Transverse colon (tissue), 4 donors: ENCODE measurements around the gene RIIAD1. TPM values are rescaled to one million over a fixed set of nuclear protein-coding genes. Genes with fewer than 3 reads are reported as not detected.
"Not testable (repeated sequence)": the region's sequence is repeated elsewhere in the genome, so short reads cannot be mapped to it uniquely, and the experiment has no call there.

Experiments used
- DNase-seq: peaks from one replicate; pipeline ENCODE4 v3.0.0-alpha.2; 2019
- H3K27ac ChIP-seq, 4 donors: fragments of 200-600 bp; sonication (generic); 2 replicates each; pipeline ENCODE4 v1.5.1; 2016 to 2018; ENCODE audit warnings: inconsistent platforms in 4 of 4
- H3K27me3 ChIP-seq: fragments of 200-600 bp; sonication (generic); 2 replicates; pipeline ENCODE4 v1.5.1; 2017; ENCODE audit warnings: inconsistent platforms
- H3K36me3 ChIP-seq, 4 donors: fragments of 200-600 bp; sonication (generic); 2 replicates each; pipeline ENCODE4 v1.5.1; 2017 to 2019; ENCODE audit warnings: inconsistent platforms in 4 of 4
- H3K4me1 ChIP-seq, 4 donors: fragments of 200-600 bp; sonication (generic); 2 replicates each; pipeline ENCODE4 v1.5.1; 2017 to 2020; ENCODE audit warnings: inconsistent platforms in 4 of 4
- H3K4me3 ChIP-seq, 4 donors: fragments of 200-600 bp; sonication (generic); 1 replicate in 1 of 4; 2 replicates in 3 of 4; pipeline versions ENCODE4 v1.5.1 to v1.6.1; 2017 to 2019; ENCODE audit warnings: inconsistent platforms in 4 of 4
- H3K9me3 ChIP-seq, 2 donors: fragments of 200-600 bp; sonication (generic); 2 replicates each; pipeline ENCODE4 v1.5.1; 2017 to 2019; ENCODE audit warnings: inconsistent platforms in 2 of 2
- EP300 ChIP-seq: sonication (generic); formaldehyde crosslinking; IDR thresholded peaks from one replicate; pipeline ENCODE4 v1.6.1; 2017; ENCODE audit warnings: antibody characterized with exemption, low read depth
- POLR2A ChIP-seq: fragments of 450-650 bp; IDR thresholded peaks from one replicate; pipeline ENCODE4 v1.6.1; 2016; ENCODE audit warnings: antibody characterized with exemption, mild to moderate bottlenecking, moderate library complexity
- POLR2AphosphoS5 ChIP-seq, 3 donors: sonication (generic); formaldehyde crosslinking; IDR thresholded peaks; one replicate each; pipeline ENCODE4 v1.6.1; 2016; ENCODE audit warnings: antibody characterized with exemption in 3 of 3
- WGBS, 2 donors: methylation state at CpG; one replicate each; pipeline ENCODE4 v1.1.5; 2018; ENCODE audit warnings: low coverage in 1 of 2; 5-methylcytosine and 5-hydroxymethylcytosine counted together
- in situ Hi-C, 4 donors: fragments of 200-750 bp; cut with MboI; loops; one replicate each; pipeline versions ENCODE4 v1.15.0 to v1.15.1; 2017; ENCODE audit warnings: low sequenced_read_pairs in 3 of 4, low pct_ligation_motif_present in 1 of 4, low pct_unique_long_range_greater_than_20kb in 1 of 4
- intact Hi-C: fragments of 100-400 bp; cut with DNase I; formaldehyde crosslinking; loops from one replicate; pipeline ENCODE4 v1.15.1; 2023; ENCODE audit warnings: low total_unique reads
- total RNA-seq, 4 donors: library from RNA; depleted of rRNA; stranded (reverse); fragments of >200 nt; gene quantifications; one replicate each; pipeline ENCODE4 v1.1.0, GENCODE V29; 2016
- TF ChIP-seq, protein P1 (sequence below), 5 experiments: fragments of 200-600 bp in 3 of 5; fragments of 450-650 bp in 2 of 5; sonication (generic) in 3 of 5; IDR thresholded peaks; 1 replicate in 2 of 5; 2 replicates in 3 of 5; pipeline ENCODE4 v1.5.1; 2016 to 2017; ENCODE audit warnings: antibody characterized with exemption in 5 of 5, inconsistent platforms in 3 of 5, mild to moderate bottlenecking in 2 of 5, moderate library complexity in 1 of 5

RIIAD1 gene
- total RNA-seq, 4 donors from 2014 or later, result not detected

- H3K9me3 ChIP-seq, result peaks cover 3 to 5% of the 10 kb centered on the region in 2 donors
- H3K27ac ChIP-seq, result no peak overlapping the region
- peaks cover 0 to 28% (median 16%) of the 10 kb centered on the region in 4 donors for H3K4me1 ChIP-seq
- H3K27me3 ChIP-seq, result no peaks in the 10 kb centered on the region
- TF ChIP-seq, protein P1, sequence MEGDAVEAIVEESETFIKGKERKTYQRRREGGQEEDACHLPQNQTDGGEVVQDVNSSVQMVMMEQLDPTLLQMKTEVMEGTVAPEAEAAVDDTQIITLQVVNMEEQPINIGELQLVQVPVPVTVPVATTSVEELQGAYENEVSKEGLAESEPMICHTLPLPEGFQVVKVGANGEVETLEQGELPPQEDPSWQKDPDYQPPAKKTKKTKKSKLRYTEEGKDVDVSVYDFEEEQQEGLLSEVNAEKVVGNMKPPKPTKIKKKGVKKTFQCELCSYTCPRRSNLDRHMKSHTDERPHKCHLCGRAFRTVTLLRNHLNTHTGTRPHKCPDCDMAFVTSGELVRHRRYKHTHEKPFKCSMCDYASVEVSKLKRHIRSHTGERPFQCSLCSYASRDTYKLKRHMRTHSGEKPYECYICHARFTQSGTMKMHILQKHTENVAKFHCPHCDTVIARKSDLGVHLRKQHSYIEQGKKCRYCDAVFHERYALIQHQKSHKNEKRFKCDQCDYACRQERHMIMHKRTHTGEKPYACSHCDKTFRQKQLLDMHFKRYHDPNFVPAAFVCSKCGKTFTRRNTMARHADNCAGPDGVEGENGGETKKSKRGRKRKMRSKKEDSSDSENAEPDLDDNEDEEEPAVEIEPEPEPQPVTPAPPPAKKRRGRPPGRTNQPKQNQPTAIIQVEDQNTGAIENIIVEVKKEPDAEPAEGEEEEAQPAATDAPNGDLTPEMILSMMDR (IDR thresholded peaks at IDR 0.05), result no peak
- TF ChIP-seq POLR2AphosphoS5 (IDR thresholded peaks at IDR 0.05), result no peak
- TF ChIP-seq POLR2A, result no peak
- DNase-seq, result no peak
- H3K4me3 ChIP-seq, result no peak overlapping the region
- 60 to 76% methylated on average over 3 of the region's 3 CpGs for WGBS, 2 donors
- intact Hi-C loops (loop anchor here (5.0 kb wide), 2 partner anchors 41 to 141 kb away; no protein-coding TSS in a partner anchor), in situ Hi-C loops (loop anchor here in 3 of 4 donors (5.0 to 25.0 kb wide), 4 partner anchors 138 to 296 kb away; no protein-coding TSS in a partner anchor)
- H3K36me3 ChIP-seq, result no peaks in the 10 kb centered on the region
These were observed 11.8 kb downstream of the RIIAD1 start for GRCh38 chr1:151733126-151733525.

GRCh38 chr1:151733995-151734394, 12.7 kb downstream of the RIIAD1 start:
- in situ Hi-C loops, result loop anchor here in 3 of 4 donors (5.0 to 25.0 kb wide), 4 partner anchors 139 to 297 kb away; no protein-coding TSS in a partner anchor

DNA sequence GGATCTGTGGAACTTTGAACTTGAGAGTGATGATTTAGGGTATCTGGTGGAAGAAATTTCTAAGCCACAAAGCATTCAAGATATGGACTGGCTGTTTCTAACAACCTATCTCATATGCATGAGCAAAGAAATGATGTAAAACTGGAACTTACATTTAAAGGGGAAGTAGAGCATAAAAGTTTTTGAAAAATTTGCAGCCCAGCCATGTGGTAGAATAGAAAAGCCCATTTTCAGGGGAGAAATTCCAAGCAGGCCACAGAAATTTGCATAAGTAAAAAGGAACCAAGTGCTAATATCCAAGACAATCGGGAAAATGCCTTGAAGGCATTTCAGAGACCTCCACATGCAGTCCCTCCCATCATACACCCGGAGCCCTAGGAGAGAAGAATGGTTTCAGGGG, 15.7 kb downstream of the RIIAD1 start:
- H3K36me3 ChIP-seq, result no peaks in the 10 kb centered on the region
- H3K4me1 ChIP-seq, result peaks cover 0 to 5% (median 0%) of the 10 kb centered on the region in 4 donors
- TF ChIP-seq POLR2A (no peak), POLR2AphosphoS5 (IDR thresholded peaks at IDR 0.05) (no peak), EP300 (no peak)
- TF ChIP-seq, protein P1 (IDR thresholded peaks at IDR 0.05), result no peak
- intact Hi-C loops, result loop anchor here (5.0 kb wide), 1 partner anchor 205 kb away; no protein-coding TSS in a partner anchor
- DNase-seq, result no peak
- no peak overlapping the region for H3K4me3 ChIP-seq
- in situ Hi-C loops, result loop anchor here in 3 of 4 donors (10.0 to 25.0 kb wide), 3 partner anchors 142 to 300 kb away; no protein-coding TSS in a partner anchor
- no peak overlapping the region for H3K27ac ChIP-seq
- 88 to 90% methylated on average over 2 of the region's 2 CpGs for WGBS, 2 donors
- H3K27me3 ChIP-seq, result no peaks in the 10 kb centered on the region
- H3K9me3 ChIP-seq, result peaks cover 3 to 5% of the 10 kb centered on the region in 2 donors

More at GRCh38 chr1:151733995-151734394, 12.7 kb downstream of the RIIAD1 start:
- not testable (repeated sequence) for H3K36me3 ChIP-seq, H3K27me3 ChIP-seq, DNase-seq, H3K4me3 ChIP-seq, H3K9me3 ChIP-seq, H3K27ac ChIP-seq
- intact Hi-C loops, result loop anchor here (5.0 kb wide), 2 partner anchors 42 to 142 kb away; no protein-coding TSS in a partner anchor
- H3K4me1 ChIP-seq, result peaks cover 0 to 19% (median 10%) of the 10 kb centered on the region in 4 donors
- 85 to 91% methylated on average over 4 to 9 of the region's 9 CpGs for WGBS, 2 donors

DNA sequence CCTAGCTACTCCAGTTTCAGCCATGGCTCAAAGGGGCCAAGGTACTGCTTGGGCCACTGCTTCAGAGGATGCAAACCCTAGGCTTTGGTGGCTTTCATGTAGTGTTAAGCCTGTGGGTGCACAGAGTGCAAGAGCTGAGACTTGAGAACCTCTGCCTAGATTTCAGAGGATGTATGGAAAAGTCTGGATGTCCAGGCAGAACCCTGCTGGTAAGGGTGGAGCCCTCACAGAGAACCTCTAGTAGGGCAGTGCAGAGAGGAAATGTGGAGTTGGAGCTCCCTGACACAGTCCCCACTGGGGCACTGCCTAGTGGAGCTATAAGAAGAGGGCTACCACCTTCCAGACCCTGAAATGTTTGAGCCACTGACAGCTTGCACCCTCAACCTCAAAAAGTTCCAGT, 16.2 kb downstream of the RIIAD1 start:
- H3K4me3 ChIP-seq, result no peak overlapping the region
- H3K36me3 ChIP-seq, result no peaks in the 10 kb centered on the region
- H3K27me3 ChIP-seq, result no peaks in the 10 kb centered on the region
- in situ Hi-C loops, result loop anchor here in 3 of 4 donors (10.0 to 25.0 kb wide), 3 partner anchors 143 to 300 kb away; no protein-coding TSS in a partner anchor
- no peak for DNase-seq
- intact Hi-C loops, result loop anchor here (5.0 kb wide), 1 partner anchor 205 kb away; no protein-coding TSS in a partner anchor
- TF ChIP-seq POLR2A, result no peak
- TF ChIP-seq POLR2AphosphoS5 (IDR thresholded peaks at IDR 0.05), result no peak
- no peak for TF ChIP-seq EP300
- TF ChIP-seq, protein P1 (IDR thresholded peaks at IDR 0.05), result no peak
- H3K4me1 ChIP-seq, result peaks cover 0 to 5% (median 0%) of the 10 kb centered on the region in 4 donors
- no peak overlapping the region for H3K27ac ChIP-seq
- H3K9me3 ChIP-seq, result peaks cover 3 to 5% of the 10 kb centered on the region in 2 donors
